B cell (primary cell): Measurements from ENCODE around the gene SMIM5. TPM values are rescaled to one million over a fixed set of nuclear protein-coding genes. Genes with fewer than 3 reads are reported as not detected.

Source experiments
- ATAC-seq: fragments of 200-7000 bp; cut with Tn5 transposase; one replicate; pipeline ENCODE4 v1.10.0; 2021; ENCODE audit warnings: low read depth, mild to moderate bottlenecking, moderate number of reproducible peaks, moderate library complexity
- CTCF ChIA-PET: fragments of 350-600 bp; sonication (Branson Sonifier 250); formaldehyde crosslinking; loops from one replicate; lab custom pipeline; 2021; ENCODE audit warnings: antibody characterized with exemption, inconsistent platforms; lab: Charles Lee
- POLR2A ChIA-PET: fragments of 350-600 bp; sonication (Branson Sonifier 250); formaldehyde crosslinking; loops from one replicate; lab custom pipeline; 2021; ENCODE audit warnings: antibody characterized with exemption; lab: Charles Lee
- DNase-seq: peaks from one replicate; pipeline ENCODE4 v3.0.0; 2013
- H2AFZ ChIP-seq: 2 replicates; pipeline ENCODE4 v1.6.1; 2012; ENCODE audit warnings: mild to moderate bottlenecking, low read depth, low read length; ENCODE audit not compliant: insufficient read depth, poor library complexity, severe bottlenecking
- H3K27ac ChIP-seq, 2 donors: 1 replicate in 1 of 2; 2 replicates in 1 of 2; pipeline ENCODE4 v1.5.1; 2012 to 2013; ENCODE audit warnings: low read length in 2 of 2, mild to moderate bottlenecking in 2 of 2, moderate library complexity in 1 of 2
- H3K27me3 ChIP-seq, 4 experiments: fragments of 200-600 bp in 1 of 4; sonication (generic) in 1 of 4; replicated peaks in 1 of 4; 1 replicate in 2 of 4; 2 replicates in 2 of 4; pipeline versions ENCODE4 v1.6.1 to v1.7.0; 2013 to 2016; ENCODE audit warnings: low read length in 3 of 4, mild to moderate bottlenecking in 2 of 4, mixed read lengths in 1 of 4, moderate library complexity in 1 of 4; ENCODE audit not compliant: insufficient read depth in 4 of 4, control insufficient read depth in 3 of 4; ENCODE audit errors: control extremely low read depth in 1 of 4
- H3K36me3 ChIP-seq, 2 experiments: replicated peaks in 1 of 2; 1 replicate in 1 of 2; 2 replicates in 1 of 2; pipeline versions ENCODE4 v1.6.1 to v1.7.1; 2013; ENCODE audit warnings: low read length in 1 of 2; ENCODE audit not compliant: insufficient read depth in 2 of 2, control insufficient read depth in 1 of 2; ENCODE audit errors: control extremely low read depth in 1 of 2, extremely low read depth in 1 of 2
- H3K4me1 ChIP-seq, 2 donors: fragments of 200-600 bp in 1 of 2; sonication (generic) in 1 of 2; 1 replicate in 1 of 2; 2 replicates in 1 of 2; pipeline versions ENCODE4 v1.5.1 to v1.6.1; 2013 to 2017; ENCODE audit warnings: low read length in 2 of 2; ENCODE audit not compliant: control insufficient read depth in 2 of 2, insufficient read depth in 2 of 2
- H3K4me2 ChIP-seq: replicated peaks from 2 replicates; pipeline ENCODE3; 2012; ENCODE audit warnings: mild to moderate bottlenecking, low read depth, low read length; ENCODE audit not compliant: poor library complexity, severe bottlenecking
- H3K4me3 ChIP-seq, 5 experiments: fragments of 200-600 bp in 1 of 5; sonication (generic) in 1 of 5; 1 replicate in 3 of 5; 2 replicates in 2 of 5; pipeline versions ENCODE4 v1.5.1 to v1.7.0; 2011 to 2016; ENCODE audit warnings: low read length in 4 of 5, mild to moderate bottlenecking in 4 of 5, low read depth in 2 of 5, control low read depth in 1 of 5, moderate library complexity in 1 of 5; ENCODE audit not compliant: insufficient read depth in 1 of 5; ENCODE audit errors: control extremely low read depth in 1 of 5, extremely low read depth in 1 of 5
- H3K79me2 ChIP-seq: fragments of 200-600 bp; sonication (generic); one replicate; pipeline ENCODE4 v1.6.0; 2016; ENCODE audit warnings: low read length; ENCODE audit not compliant: control insufficient read depth, insufficient read depth
- H3K9ac ChIP-seq: fragments of 200-600 bp; sonication (generic); 2 replicates; pipeline ENCODE4 v1.6.1; 2017; ENCODE audit warnings: mild to moderate bottlenecking, low read length, moderate library complexity
- H3K9me3 ChIP-seq, 3 donors: one replicate each; pipeline versions ENCODE4 v1.6.1 to v1.7.1; 2013; ENCODE audit warnings: low read length in 2 of 3; ENCODE audit not compliant: control insufficient read depth in 2 of 3, insufficient read depth in 1 of 3; ENCODE audit errors: control extremely low read depth in 1 of 3
- H4K20me1 ChIP-seq: 2 replicates; pipeline ENCODE4 v1.6.0; 2012; ENCODE audit warnings: mild to moderate bottlenecking, low read length; ENCODE audit not compliant: insufficient read depth, control insufficient read depth, poor library complexity, severe bottlenecking
- H3K27ac Mint-ChIP-seq: one replicate; pipeline ENCODE4 v1.8.0; 2021; ENCODE audit warnings: mixed read lengths
- H3K27me3 Mint-ChIP-seq: one replicate; pipeline ENCODE4 v1.8.0; 2021; ENCODE audit warnings: mixed read lengths
- H3K4me1 Mint-ChIP-seq: one replicate; pipeline ENCODE4 v1.8.0; 2021; ENCODE audit warnings: mixed read lengths
- H3K4me3 Mint-ChIP-seq: one replicate; pipeline ENCODE4 v1.8.0; 2021; ENCODE audit warnings: mixed read lengths
- H3K9me3 Mint-ChIP-seq: one replicate; pipeline ENCODE4 v1.8.0; 2022; ENCODE audit warnings: mixed read lengths; ENCODE audit not compliant: insufficient read depth
- EZH2 ChIP-seq: IDR thresholded peaks from 2 replicates; pipeline ENCODE4 v1.6.1; 2012; ENCODE audit warnings: borderline replicate concordance, low read depth, mild to moderate bottlenecking, moderate library complexity, low read length; ENCODE audit not compliant: insufficient read depth, poor library complexity, severe bottlenecking
- WGBS: methylation state at CpG from one replicate; pipeline ENCODE4 v1.1.5; 2013; ENCODE audit warnings: missing lambda C conversion rate; ENCODE audit not compliant: insufficient coverage; 5-methylcytosine and 5-hydroxymethylcytosine counted together
- intact Hi-C: fragments of 100-400 bp; cut with micrococcal nuclease; formaldehyde crosslinking; loops from one replicate; pipeline ENCODE4 v1.10.0; 2022
- polyA plus RNA-seq: library from polyadenylated mRNA; depleted of rRNA; stranded (reverse); fragments of >200 nt; gene quantifications from 2 replicates; pipeline ENCODE4 v1.2.3, GENCODE V29; 2012
- total RNA-seq, 2 donors: library from RNA; stranded (reverse); fragments of 120-200 nt in 1 of 2; gene quantifications; 1 replicate in 1 of 2; 2 replicates in 1 of 2; pipeline versions ENCODE4 v1.2.3 to v1.2.4, GENCODE V29; 2013 to 2022
- TF ChIP-seq, protein P1 (sequence below): fragments of 200-600 bp; IDR thresholded peaks from one replicate; pipeline ENCODE4 v1.8.0; 2022; ENCODE audit warnings: antibody characterized with exemption, mild to moderate bottlenecking

SMIM5 gene
- total and polyA plus RNA-seq, 2 donors (not counting 1 experiment from before 2014, with no cell fraction given) = 0.62 to 7.6 TPM

DNA sequence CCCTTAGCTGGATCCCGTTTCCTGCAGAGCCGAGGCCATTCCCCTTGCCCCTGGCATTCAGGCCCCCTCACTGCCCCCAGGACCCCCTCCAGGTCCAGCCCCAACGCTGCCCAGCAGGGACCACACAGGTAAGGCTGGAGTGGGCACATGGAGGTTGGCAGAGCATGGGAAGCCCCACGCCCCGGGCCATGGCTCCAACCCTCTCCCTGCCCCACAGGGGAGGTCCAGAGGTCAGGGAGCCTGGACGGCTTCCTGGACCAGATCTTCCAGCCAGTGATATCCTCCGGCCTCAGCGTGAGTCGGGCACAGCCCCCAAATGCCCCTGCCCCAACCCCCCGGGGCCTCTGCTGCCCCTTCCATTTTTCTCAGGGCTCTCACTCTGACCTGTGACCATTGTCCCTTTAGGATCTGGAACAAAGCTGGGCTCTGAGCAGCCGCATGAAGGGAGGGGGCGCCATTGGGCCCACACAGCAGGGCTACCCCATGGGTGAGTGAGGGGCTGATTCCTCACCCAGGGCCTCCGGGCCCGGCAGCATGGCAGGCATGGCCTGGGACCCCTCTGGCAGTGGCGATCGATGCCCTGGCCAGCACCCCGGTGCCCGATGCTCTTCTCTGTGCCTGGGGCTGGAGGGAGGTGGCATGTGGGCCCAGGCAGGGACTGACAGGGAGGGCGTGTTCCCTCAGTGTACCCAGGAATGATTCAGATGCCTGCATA is 18.5 kb upstream of the SMIM5 start:
- ATAC-seq = no peak
- Histone ChIP-seq H3K9me3 (no peaks in the 10 kb centered on the region), H3K27me3 (no peaks in the 10 kb centered on the region), H3K4me1 (no peaks in the 10 kb centered on the region), H2AFZ (no peak overlapping the region), H3K27ac (no peak overlapping the region), H4K20me1 (no peaks in the 10 kb centered on the region), H3K79me2 (no peaks in the 10 kb centered on the region), H3K4me3 (no peak overlapping the region), H3K36me3 (peaks cover 1 to 64% of the 10 kb centered on the region in 2 experiments), H3K9ac (no peak overlapping the region), H3K4me2 (no peak overlapping the region)
- intact Hi-C loops = no loop called here
- ChIA-PET POLR2A (no interaction called here), CTCF (no interaction called here)
- H3K4me1 Mint-ChIP-seq = no peaks in the 10 kb centered on the region
- WGBS = 95% methylated on average over 17 of the region's 19 CpGs
- DNase-seq = no peak
- TF ChIP-seq EZH2 = no peak
- TF ChIP-seq, protein P1, sequence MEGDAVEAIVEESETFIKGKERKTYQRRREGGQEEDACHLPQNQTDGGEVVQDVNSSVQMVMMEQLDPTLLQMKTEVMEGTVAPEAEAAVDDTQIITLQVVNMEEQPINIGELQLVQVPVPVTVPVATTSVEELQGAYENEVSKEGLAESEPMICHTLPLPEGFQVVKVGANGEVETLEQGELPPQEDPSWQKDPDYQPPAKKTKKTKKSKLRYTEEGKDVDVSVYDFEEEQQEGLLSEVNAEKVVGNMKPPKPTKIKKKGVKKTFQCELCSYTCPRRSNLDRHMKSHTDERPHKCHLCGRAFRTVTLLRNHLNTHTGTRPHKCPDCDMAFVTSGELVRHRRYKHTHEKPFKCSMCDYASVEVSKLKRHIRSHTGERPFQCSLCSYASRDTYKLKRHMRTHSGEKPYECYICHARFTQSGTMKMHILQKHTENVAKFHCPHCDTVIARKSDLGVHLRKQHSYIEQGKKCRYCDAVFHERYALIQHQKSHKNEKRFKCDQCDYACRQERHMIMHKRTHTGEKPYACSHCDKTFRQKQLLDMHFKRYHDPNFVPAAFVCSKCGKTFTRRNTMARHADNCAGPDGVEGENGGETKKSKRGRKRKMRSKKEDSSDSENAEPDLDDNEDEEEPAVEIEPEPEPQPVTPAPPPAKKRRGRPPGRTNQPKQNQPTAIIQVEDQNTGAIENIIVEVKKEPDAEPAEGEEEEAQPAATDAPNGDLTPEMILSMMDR = no peak
- H3K27me3 Mint-ChIP-seq = no peaks in the 10 kb centered on the region
- H3K4me3 Mint-ChIP-seq = no peak overlapping the region
- no peak overlapping the region for H3K27ac Mint-ChIP-seq
- H3K9me3 Mint-ChIP-seq = no peaks in the 10 kb centered on the region

DNA sequence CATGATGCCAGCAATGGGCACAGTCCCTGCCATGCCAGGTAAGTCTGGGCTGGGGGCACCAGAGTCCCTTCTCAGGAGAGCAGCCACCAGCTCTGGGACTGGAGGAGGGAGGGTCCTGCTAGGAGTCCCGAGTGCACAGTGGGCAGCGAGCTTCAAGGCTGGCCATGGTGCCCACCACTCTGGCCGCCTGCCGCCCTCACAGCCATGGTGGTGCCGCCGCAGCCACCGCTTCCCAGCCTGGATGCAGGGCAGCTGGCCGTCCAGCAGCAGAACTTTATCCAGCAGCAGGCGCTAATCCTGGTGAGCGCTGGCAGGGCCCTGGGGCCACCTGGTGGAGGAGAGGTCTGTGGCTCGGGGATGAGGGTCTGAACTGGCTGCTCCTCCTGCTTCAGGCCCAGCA is 17.9 kb upstream of the SMIM5 start:
- CTCF ChIA-PET = no interaction called here
- peaks cover 1 to 65% of the 10 kb centered on the region in 2 experiments for H3K36me3 ChIP-seq
- TF ChIP-seq, protein P1 = no peak
- no peak for TF ChIP-seq EZH2
- POLR2A ChIA-PET = no interaction called here
- no peak overlapping the region for H3K9ac ChIP-seq
- ATAC-seq = no peak
- 97% methylated on average over 11 of the region's 11 CpGs for WGBS
- H3K4me1 Mint-ChIP-seq = no peaks in the 10 kb centered on the region
- no peak overlapping the region for H3K4me3 ChIP-seq
- H3K27ac Mint-ChIP-seq = no peak overlapping the region
- no peaks in the 10 kb centered on the region for H4K20me1 ChIP-seq
- DNase-seq = no peak
- no peaks in the 10 kb centered on the region for H3K9me3 Mint-ChIP-seq
- no peaks in the 10 kb centered on the region for H3K27me3 Mint-ChIP-seq
- H3K79me2 ChIP-seq = no peaks in the 10 kb centered on the region
- no peaks in the 10 kb centered on the region for H3K4me1 ChIP-seq
- H3K4me3 Mint-ChIP-seq = no peak overlapping the region
- H2AFZ ChIP-seq = no peak overlapping the region
- intact Hi-C loops = no loop called here
- no peak overlapping the region for H3K27ac ChIP-seq
- H3K9me3 ChIP-seq = no peaks in the 10 kb centered on the region
- no peaks in the 10 kb centered on the region for H3K27me3 ChIP-seq
- no peak overlapping the region for H3K4me2 ChIP-seq
